NCI-H2196 treated with DMSO at 0.1 percent for 48 hours (cell line): ENCODE measurements around the gene UGCG.

ENCODE experiments used
- DNase-seq: peaks from one replicate; lab custom pipeline; 2025; ENCODE audit not compliant: unreplicated experiment; lab: John Stamatoyannopoulos, UW

Gene UGCG

DNA sequence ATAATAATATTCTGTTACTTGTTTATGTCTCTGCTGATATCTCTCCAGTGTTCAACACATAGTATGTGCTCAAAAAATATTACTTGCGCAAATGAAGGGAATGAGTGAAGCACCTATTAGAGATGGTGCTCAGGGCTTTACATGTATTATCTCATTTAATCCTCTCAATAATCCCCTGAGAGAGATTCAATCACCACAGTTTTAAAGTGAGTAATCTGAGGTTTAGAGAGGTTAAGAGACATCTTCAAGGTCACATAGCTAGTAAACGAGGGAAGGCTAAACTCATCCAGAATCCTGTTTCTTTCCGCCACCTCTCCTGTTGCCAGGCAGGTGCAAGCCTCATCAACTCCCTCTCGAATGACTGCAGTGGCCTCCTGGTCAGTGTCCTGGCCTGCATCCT lies 82.0 kb downstream of the UGCG start:
- DNase-seq, result no peak

- DNase-seq, result no peak
Measured at GRCh38 chr9:111979561-111979960, 82.9 kb downstream of the UGCG start.

GRCh38 chr9:111980398-111980797 lies 83.8 kb downstream of the UGCG start:
- DNase-seq, result no peak

DNA sequence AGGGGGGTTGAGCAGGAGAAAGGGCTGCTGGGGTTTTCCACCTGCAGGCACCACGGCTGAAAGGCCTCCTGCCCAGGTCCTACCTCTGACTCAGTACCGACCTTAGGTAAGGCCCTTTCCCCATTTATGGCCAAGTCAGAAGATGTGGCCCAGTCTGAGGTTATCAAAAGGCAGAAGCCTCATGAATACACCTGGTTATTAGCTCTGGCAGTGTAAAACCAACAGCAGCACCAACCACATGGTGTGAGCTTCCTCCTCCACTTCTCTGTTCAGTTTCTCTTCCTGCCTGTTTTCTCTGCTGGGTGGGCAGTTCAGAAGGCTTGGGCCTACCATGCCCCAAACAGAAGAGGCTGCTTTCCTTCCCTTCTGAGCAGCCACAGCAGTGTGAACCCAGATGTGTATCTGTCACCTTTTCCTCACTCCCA lies 86.9 kb downstream of the UGCG start:
- no peak for DNase-seq

DNA sequence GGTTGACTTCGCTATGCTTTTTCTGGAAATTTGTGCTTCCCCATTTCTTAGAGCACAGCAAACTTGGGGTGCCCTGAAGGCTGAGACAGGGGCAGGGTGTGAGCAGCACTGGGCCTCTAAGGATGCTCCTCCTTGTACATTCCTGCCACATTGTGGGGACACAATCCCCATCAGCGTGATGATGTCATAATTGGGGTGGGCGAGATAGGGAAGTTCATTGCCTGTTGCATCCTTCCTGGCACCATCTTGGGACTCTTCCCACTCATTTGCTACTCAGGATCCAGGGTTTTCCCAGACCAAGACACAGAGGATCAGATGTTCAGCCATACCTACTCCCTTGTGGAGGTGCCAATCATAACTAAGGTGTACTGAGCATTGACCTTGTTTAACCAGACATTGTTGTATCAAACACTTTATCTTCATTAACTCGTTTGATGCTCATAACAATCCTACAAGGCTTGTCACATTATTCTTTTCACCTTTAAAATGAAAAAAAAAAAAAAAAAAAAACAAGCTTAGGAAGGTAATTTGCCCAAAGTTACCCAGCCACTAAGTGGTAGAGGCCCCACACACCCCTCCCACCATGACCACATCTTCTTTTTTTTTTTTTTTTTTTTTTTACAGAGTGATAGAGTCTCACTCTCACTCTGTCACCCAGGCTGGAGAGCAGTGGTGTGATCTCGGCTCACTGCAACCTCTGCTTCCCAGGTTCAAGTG lies 87.6 kb downstream of the UGCG start:
- DNase-seq, result no peak
